Fibroblast of the aortic adventitia (primary cell): Measurements from ENCODE around the gene FNDC1. TPM values are rescaled to one million over a fixed set of nuclear protein-coding genes. Genes with fewer than 3 reads are reported as not detected.

Experiments used
- DNase-seq: peaks from one replicate; pipeline ENCODE4 v3.0.0-alpha.2; 2010; ENCODE audit warnings: low read depth
- H3K4me3 ChIP-seq: 2 replicates; pipeline ENCODE4 v1.5.1; 2011; ENCODE audit warnings: low read depth, mild to moderate bottlenecking, control low read depth, low read length, moderate library complexity
- total RNA-seq: library from RNA; depleted of rRNA; stranded (reverse); fragments of >200 nt; gene quantifications from 2 replicates; pipeline ENCODE4 v1.2.3, GENCODE V29; 2012; ENCODE audit warnings: low replicate concordance
- TF ChIP-seq, protein P1 (sequence below): IDR thresholded peaks from 2 replicates; pipeline ENCODE4 v1.5.1; 2011; ENCODE audit warnings: mild to moderate bottlenecking, low read length, control low read depth, inconsistent platforms; ENCODE audit not compliant: insufficient read depth

The FNDC1 gene
- total RNA-seq, 1 donor, result 1.6 TPM

DNA sequence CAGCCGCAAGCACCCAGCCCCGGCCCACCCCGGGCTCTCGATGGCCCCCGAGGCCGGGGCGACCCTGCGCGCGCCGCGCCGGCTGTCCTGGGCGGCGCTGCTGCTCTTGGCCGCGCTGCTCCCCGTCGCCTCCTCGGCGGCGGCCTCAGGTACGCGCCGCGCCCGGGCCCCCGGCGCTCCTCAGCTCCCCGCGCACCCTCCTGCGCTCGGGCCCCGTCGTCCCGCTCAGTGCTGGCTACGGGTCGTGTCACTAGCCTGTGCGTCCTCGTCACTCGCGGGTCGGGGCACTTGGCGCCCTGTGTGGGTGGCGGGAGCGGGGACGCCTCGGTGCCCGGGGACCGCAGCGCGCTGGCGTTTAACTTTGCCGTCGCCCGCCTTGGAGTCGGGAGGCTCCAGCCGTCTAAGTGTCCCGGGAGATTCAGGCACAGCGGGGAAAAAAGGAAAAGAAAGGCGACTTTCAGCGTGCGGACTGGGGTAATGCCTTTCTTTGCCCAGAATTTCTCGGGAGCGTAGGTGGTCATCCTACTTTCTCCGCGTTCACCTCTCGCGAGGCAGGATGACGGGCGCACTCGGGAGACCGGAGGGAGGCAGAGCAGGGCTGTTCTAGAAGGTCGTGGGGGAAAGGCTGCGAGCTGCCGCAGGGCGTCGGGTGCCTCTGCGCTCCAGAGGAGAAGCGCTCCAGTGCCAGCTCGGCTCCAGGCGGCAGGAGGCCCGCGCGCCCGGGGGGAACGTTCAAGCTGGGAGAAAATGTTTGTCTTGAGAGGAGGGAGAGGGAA lies 545 bp downstream of the FNDC1 start:
- peak overlapping the region; percentile 37 for H3K4me3 ChIP-seq
- peak; percentile 31 for DNase-seq
- TF ChIP-seq, protein P1, sequence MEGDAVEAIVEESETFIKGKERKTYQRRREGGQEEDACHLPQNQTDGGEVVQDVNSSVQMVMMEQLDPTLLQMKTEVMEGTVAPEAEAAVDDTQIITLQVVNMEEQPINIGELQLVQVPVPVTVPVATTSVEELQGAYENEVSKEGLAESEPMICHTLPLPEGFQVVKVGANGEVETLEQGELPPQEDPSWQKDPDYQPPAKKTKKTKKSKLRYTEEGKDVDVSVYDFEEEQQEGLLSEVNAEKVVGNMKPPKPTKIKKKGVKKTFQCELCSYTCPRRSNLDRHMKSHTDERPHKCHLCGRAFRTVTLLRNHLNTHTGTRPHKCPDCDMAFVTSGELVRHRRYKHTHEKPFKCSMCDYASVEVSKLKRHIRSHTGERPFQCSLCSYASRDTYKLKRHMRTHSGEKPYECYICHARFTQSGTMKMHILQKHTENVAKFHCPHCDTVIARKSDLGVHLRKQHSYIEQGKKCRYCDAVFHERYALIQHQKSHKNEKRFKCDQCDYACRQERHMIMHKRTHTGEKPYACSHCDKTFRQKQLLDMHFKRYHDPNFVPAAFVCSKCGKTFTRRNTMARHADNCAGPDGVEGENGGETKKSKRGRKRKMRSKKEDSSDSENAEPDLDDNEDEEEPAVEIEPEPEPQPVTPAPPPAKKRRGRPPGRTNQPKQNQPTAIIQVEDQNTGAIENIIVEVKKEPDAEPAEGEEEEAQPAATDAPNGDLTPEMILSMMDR, result no peak

DNA sequence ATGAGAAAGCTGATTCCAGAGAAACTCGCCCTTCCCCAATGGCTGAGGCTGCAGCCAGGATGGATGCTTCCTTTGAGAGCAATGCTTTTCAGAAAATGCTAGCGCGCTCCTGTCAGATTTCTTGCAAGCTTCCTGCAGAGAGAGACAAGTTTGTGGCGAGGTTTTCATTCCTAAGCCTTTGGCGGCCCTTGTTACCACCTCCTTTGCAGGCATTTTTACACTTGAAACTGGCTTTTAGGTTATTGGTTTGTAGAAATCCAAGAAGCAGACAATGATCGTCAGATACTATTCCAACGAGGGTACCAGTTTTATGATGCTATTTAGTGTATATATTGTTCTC lies 1.1 kb downstream of the FNDC1 start:
- H3K4me3 ChIP-seq, result peak overlapping the region; percentile 37
- peak; percentile 27 for DNase-seq
- TF ChIP-seq, protein P1, result no peak

DNA sequence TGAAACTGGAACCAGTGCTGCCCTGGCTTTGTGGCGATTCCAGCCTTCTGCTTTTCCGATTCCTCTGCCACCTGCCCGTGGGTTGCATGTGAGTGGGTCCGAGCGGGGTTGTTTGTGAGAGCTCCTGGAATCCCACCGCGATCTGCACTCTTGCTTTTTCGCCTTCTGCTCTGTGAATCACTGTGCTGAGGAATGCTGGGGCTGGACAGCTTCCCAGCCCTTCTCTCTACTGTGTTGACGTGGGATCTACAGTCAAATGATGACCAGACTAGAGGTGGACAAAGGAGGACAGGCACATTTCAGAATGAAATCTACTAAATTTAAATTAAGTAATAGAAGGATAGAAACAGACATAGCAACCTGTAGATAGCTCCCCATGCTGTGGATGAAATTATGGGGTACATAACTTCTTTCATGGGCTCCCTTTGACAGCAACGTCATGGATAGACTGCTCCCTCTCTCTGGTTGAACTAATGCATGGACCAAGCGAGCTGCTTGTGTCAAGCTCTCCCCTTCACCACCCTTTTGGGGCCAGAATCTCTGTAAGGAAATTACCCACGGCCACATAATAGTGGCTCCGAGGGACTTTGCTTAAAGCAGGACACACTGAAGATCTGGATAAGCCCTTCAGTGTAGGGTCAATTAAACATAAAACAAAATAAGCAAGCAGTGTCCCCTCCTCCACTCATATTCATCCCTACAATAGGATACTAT lies 2.0 kb downstream of the FNDC1 start:
- H3K4me3 ChIP-seq, result peak overlapping the region; percentile 53
- TF ChIP-seq, protein P1, result no peak
- peak; percentile 75 for DNase-seq

DNA sequence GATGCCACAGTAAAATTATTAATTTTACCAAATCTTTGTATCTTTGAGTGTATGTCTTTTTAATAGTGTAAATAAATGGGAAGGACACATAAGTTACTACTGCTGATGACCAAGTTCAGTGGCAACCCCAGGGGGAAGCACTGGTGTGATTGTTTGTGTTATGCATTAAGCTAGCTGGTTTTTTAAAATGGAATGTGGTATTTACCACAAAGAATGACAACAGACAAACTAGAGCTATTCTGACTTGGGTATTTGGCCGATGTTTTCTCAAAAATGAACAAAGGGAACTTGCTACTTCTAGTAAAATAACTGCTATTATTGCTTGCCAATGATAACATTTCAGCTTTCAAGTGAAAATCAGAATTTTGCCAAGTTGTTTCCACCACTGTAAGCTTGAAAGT lies 2.9 kb downstream of the FNDC1 start:
- no peak overlapping the region for H3K4me3 ChIP-seq
- peak; percentile 76 for DNase-seq
- TF ChIP-seq, protein P1, result no peak

DNA sequence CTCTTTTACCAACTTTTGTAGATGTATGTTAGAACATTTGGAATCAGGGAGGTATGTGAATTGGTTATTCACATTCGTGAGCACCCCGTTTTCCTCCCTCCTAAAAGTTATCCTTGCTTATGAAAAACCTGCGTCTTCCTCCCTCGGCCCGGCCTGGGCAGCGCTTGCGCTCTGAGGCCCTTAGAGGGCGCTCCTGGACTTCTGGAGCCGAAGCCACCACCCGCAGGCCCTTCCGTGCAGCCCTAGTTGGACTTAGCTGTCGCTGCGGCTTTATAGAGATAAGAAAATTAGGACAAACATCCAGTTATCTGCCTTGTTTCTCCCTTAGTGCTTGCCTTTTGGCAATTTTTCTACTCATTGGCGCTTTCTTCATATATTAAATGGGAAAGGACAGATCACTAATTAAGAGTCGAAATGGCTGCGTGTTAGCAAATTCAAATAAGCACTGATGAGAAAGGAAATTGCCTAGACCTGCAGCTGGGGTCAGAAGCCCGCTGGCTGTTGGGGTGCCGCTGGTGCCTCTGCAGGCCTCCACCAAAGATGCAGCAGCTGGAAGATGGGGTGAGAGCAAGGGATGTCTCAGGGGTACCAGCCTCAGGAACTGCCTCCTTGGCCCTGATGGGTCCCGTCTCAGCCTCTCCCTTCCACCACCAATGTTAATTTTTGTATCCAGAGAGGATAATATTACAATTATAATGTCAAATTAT lies 5.2 kb downstream of the FNDC1 start:
- peak; percentile 81 for DNase-seq
- H3K4me3 ChIP-seq, result no peak overlapping the region
- TF ChIP-seq, protein P1, result peak; percentile 100

DNA sequence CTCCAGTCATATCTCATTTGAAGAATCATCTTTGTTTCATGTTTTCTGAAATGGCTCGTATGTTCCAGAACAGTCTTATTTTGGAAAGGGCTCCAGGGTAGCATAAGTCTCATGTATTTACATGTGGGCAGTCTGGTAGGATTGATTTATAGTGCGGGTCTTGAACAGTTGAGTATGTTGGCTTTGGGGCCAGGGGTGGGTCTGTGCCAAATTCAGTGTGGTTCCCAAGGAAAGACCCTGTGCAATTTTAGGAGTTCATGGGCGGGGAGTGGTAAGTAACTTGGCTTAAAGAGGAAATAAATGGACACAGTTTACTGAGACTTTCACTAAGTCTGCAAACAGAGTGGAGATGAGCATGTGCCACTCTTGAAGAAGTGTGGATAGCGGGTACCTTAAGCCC lies 7.7 kb downstream of the FNDC1 start:
- no peak overlapping the region for H3K4me3 ChIP-seq
- DNase-seq, result no peak
- TF ChIP-seq, protein P1, result no peak
